Measurements from ENCODE around the gene CASR.

DNA sequence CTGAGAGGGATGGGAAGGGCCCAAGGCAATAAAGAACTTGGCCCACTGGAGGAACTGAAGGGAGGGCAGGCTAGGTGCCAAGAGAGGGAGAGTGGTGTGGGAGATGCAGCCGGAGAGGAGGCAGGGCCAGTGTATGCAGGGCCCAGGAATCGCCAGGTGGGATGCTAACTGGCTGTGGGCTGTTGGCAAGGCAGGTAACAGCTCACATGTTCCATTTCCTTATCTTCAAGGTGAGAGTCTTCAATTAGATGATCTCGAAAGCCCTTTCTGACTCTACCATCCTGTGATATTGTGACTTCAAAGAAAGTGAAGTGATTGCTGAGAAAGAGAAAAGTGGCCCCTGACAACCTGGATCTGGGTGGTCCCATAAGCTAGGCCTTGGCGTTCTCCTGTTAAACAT, 49.0 kb downstream of the CASR start:
- TF ChIP-seq EP300 (IDR thresholded peaks at IDR 0.05): no peak
- TF ChIP-seq, protein P1, sequence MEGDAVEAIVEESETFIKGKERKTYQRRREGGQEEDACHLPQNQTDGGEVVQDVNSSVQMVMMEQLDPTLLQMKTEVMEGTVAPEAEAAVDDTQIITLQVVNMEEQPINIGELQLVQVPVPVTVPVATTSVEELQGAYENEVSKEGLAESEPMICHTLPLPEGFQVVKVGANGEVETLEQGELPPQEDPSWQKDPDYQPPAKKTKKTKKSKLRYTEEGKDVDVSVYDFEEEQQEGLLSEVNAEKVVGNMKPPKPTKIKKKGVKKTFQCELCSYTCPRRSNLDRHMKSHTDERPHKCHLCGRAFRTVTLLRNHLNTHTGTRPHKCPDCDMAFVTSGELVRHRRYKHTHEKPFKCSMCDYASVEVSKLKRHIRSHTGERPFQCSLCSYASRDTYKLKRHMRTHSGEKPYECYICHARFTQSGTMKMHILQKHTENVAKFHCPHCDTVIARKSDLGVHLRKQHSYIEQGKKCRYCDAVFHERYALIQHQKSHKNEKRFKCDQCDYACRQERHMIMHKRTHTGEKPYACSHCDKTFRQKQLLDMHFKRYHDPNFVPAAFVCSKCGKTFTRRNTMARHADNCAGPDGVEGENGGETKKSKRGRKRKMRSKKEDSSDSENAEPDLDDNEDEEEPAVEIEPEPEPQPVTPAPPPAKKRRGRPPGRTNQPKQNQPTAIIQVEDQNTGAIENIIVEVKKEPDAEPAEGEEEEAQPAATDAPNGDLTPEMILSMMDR (IDR thresholded peaks at IDR 0.05): no peak
- TF ChIP-seq POLR2A (IDR thresholded peaks at IDR 0.05; ENCODE audit: low read depth): no peak
